ENCODE results near the gene PHAF1. TPM values are rescaled to one million over a fixed set of nuclear protein-coding genes. Genes with fewer than 3 reads are reported as not detected.

The PHAF1 gene
- total RNA-seq, 1 experiment from 2014 or later = 19.2 TPM

- TF ChIP-seq, protein P1, sequence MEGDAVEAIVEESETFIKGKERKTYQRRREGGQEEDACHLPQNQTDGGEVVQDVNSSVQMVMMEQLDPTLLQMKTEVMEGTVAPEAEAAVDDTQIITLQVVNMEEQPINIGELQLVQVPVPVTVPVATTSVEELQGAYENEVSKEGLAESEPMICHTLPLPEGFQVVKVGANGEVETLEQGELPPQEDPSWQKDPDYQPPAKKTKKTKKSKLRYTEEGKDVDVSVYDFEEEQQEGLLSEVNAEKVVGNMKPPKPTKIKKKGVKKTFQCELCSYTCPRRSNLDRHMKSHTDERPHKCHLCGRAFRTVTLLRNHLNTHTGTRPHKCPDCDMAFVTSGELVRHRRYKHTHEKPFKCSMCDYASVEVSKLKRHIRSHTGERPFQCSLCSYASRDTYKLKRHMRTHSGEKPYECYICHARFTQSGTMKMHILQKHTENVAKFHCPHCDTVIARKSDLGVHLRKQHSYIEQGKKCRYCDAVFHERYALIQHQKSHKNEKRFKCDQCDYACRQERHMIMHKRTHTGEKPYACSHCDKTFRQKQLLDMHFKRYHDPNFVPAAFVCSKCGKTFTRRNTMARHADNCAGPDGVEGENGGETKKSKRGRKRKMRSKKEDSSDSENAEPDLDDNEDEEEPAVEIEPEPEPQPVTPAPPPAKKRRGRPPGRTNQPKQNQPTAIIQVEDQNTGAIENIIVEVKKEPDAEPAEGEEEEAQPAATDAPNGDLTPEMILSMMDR (IDR thresholded peaks at IDR 0.05 in 2 of 3, conservative IDR thresholded peaks at IDR 0.05 in 1 of 3; ENCODE audit: borderline replicate concordance in 1 of 3, insufficient read depth in 1 of 3, low read depth in 2 of 3, low read length in 2 of 3) = no peak
Measured at GRCh38 chr16:67109407-67110135, at the start of gene PHAF1 (continued).

- Histone ChIP-seq H3K9me2 (ENCODE audit: insufficient read depth) (no peaks in the 10 kb centered on the region), H3K27me3 (ENCODE audit: insufficient read depth, low read length) (no peaks in the 10 kb centered on the region), H2AFZ (ENCODE audit: low read depth, low read length, poor library complexity, severe bottlenecking) (no peak overlapping the region), H3K79me2 (ENCODE audit: insufficient read depth, low read length) (peaks cover 90% of the 10 kb centered on the region), H3K4me2 (ENCODE audit: low read length) (peak overlapping the region; percentile 3; the same call in 1 of the 2 replicates), H3K36me3 (ENCODE audit: control insufficient read depth in 1 of 2, insufficient read depth in 2 of 2, low read length in 2 of 2) (peaks cover 4 to 6% of the 10 kb centered on the region in 2 experiments; a peak in 2 of 4 replicates), H3K9me3 (ENCODE audit: control insufficient read depth in 1 of 2, insufficient read depth in 1 of 2, low read depth in 1 of 2, low read length in 2 of 2) (no peaks in the 10 kb centered on the region), H3K27ac (ENCODE audit: low read depth, low read length) (no peak overlapping the region), H3K4me3 (replicated peaks in 1 of 2; ENCODE audit: low read depth in 1 of 2, low read length in 2 of 2) (no peak overlapping the region), H3K9ac (ENCODE audit: low read length) (no peak overlapping the region), H3K4me1 (ENCODE audit: control insufficient read depth in 1 of 2, insufficient read depth in 2 of 2, low read length in 2 of 2) (peaks cover 22 to 34% of the 10 kb centered on the region in 2 experiments), H4K20me1 (ENCODE audit: insufficient read depth) (peaks cover 20% of the 10 kb centered on the region; the same call in 1 of the 2 replicates)
- POLR2A ChIA-PET = no interaction called here
- RAD21 ChIA-PET (ENCODE audit: low non-redundant PET in 1 of 2, low total read pairs in 2 of 2, uncharacterized antibody in 2 of 2, unreplicated experiment in 2 of 2) = no interaction called here
- DNase-seq (ENCODE audit: low read depth, low spot score) = no peak
- intact Hi-C loops (cut with micrococcal nuclease) = no loop called here
- no TSS peak for BruUV-seq (replicated peaks)
- ATAC-seq = no peak
- CTCF ChIA-PET = no interaction called here
- no peak for TF ChIP-seq ZNF274 (IDR thresholded peaks at IDR 0.05; ENCODE audit: low read depth, low read length)
- TF ChIP-seq EZH2phosphoT487 (IDR thresholded peaks at IDR 0.05; ENCODE audit: borderline replicate concordance) = no peak
- no peak for TF ChIP-seq CBX3 (IDR thresholded peaks at IDR 0.05; ENCODE audit: low read depth)
- TF ChIP-seq RAD21 (IDR thresholded peaks at IDR 0.05; ENCODE audit: low read depth) = no peak
- no peak for TF ChIP-seq ZFX (IDR thresholded peaks at IDR 0.05)
- no peak for TF ChIP-seq CEBPB (IDR thresholded peaks at IDR 0.05; ENCODE audit: low read depth)
- no peak for TF ChIP-seq ZBTB33 (IDR thresholded peaks at IDR 0.05; ENCODE audit: extremely low read depth, insufficient replicate concordance, low read length)
- TF ChIP-seq EGR1 (IDR thresholded peaks at IDR 0.05; ENCODE audit: low read depth) = no peak
- TF ChIP-seq, protein P2, sequence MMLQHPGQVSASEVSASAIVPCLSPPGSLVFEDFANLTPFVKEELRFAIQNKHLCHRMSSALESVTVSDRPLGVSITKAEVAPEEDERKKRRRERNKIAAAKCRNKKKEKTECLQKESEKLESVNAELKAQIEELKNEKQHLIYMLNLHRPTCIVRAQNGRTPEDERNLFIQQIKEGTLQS (IDR thresholded peaks at IDR 0.05) = no peak
- TF ChIP-seq MAX (IDR thresholded peaks at IDR 0.05) = no peak
- TF ChIP-seq YY1 (IDR thresholded peaks at IDR 0.05; ENCODE audit: extremely low read depth, insufficient replicate concordance, low read depth, low read length) = no peak
- TF ChIP-seq POLR2A (IDR thresholded peaks at IDR 0.05; ENCODE audit: borderline replicate concordance, extremely low read depth, insufficient read depth, insufficient read length) = no peak
- TF ChIP-seq, protein P3, sequence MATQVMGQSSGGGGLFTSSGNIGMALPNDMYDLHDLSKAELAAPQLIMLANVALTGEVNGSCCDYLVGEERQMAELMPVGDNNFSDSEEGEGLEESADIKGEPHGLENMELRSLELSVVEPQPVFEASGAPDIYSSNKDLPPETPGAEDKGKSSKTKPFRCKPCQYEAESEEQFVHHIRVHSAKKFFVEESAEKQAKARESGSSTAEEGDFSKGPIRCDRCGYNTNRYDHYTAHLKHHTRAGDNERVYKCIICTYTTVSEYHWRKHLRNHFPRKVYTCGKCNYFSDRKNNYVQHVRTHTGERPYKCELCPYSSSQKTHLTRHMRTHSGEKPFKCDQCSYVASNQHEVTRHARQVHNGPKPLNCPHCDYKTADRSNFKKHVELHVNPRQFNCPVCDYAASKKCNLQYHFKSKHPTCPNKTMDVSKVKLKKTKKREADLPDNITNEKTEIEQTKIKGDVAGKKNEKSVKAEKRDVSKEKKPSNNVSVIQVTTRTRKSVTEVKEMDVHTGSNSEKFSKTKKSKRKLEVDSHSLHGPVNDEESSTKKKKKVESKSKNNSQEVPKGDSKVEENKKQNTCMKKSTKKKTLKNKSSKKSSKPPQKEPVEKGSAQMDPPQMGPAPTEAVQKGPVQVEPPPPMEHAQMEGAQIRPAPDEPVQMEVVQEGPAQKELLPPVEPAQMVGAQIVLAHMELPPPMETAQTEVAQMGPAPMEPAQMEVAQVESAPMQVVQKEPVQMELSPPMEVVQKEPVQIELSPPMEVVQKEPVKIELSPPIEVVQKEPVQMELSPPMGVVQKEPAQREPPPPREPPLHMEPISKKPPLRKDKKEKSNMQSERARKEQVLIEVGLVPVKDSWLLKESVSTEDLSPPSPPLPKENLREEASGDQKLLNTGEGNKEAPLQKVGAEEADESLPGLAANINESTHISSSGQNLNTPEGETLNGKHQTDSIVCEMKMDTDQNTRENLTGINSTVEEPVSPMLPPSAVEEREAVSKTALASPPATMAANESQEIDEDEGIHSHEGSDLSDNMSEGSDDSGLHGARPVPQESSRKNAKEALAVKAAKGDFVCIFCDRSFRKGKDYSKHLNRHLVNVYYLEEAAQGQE (IDR thresholded peaks at IDR 0.05; ENCODE audit: low read depth) = no peak
- no peak for TF ChIP-seq JUND (IDR thresholded peaks at IDR 0.05)
- no peak for TF ChIP-seq SRF (IDR thresholded peaks at IDR 0.05; ENCODE audit: low read depth)
- no peak for TF ChIP-seq TCF7L2 (IDR thresholded peaks at IDR 0.05; ENCODE audit: borderline replicate concordance, extremely low read depth, insufficient read depth, insufficient read length)
Measured at GRCh38 chr16:67063008-67063407, 46.7 kb upstream of the PHAF1 start.
